GM19239 (cell line): ENCODE measurements around the gene SELENOI.
A peak's percentile ranks its signal among the peaks of the same experiment; 100 is the strongest.
"Not testable (repeated sequence)": the region's sequence is repeated elsewhere in the genome, so short reads cannot be mapped to it uniquely, and the experiment has no call there.

Experiments
- DNase-seq: peaks from one replicate; pipeline ENCODE4 v3.0.0; 2011; ENCODE audit warnings: low spot score; ENCODE audit not compliant: insufficient read length
- FAIRE-seq: peaks from 2 replicates; lab custom pipeline; 2011; peaks lifted over from hg19 to GRCh38; lab: Jason Lieb, UNC

The SELENOI gene, protein sequence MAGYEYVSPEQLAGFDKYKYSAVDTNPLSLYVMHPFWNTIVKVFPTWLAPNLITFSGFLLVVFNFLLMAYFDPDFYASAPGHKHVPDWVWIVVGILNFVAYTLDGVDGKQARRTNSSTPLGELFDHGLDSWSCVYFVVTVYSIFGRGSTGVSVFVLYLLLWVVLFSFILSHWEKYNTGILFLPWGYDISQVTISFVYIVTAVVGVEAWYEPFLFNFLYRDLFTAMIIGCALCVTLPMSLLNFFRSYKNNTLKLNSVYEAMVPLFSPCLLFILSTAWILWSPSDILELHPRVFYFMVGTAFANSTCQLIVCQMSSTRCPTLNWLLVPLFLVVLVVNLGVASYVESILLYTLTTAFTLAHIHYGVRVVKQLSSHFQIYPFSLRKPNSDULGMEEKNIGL

DNA sequence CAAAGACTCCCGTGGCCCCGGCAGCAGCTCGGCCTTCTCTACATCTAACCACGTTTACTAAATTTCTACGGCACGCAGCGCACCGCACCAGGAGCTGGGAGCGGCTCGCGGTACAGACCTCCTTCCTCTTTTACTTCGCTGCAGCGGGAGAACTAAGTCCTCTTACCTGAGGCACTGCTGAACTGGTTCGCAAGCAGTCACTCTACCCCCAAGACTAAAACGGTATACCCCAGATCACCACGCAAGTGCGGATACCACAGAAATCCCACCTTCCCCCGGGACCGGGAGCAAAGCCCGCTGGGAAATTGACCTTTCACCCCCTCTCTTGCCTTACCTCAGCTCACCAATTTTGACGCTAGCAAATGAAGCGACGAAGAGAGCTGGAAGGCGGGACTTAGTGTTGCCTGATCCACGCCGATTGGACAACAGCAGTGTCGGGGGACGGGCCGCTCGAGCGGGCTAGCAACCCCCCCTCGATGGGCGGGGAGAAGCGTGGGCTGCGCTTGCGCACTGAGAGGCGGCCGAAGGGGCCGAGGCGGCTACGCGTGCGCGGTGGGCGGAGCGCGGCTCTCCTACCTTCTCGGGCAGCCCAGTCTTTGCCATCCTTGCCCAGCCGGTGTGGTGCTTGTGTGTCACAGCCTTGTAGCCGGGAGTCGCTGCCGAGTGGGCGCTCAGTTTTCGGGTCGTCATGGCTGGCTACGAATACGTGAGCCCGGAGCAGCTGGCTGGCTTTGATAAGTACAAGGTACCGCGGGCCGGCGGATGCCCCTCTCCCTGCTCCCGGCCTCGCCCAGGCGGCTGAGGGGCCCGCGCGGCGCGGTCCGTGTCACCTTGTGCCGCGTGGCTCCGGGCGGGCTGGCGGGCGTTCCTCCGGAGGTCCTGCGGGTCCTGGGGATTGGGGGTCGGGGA is at the start of gene SELENOI:
SELENOI (plus strand) TSS at position 599 of the 909 bp plus-strand sequence; CDS start at position 689, 90 bp downstream.
- FAIRE-seq (peak; percentile 98), DNase-seq (peak; percentile 72)

DNA sequence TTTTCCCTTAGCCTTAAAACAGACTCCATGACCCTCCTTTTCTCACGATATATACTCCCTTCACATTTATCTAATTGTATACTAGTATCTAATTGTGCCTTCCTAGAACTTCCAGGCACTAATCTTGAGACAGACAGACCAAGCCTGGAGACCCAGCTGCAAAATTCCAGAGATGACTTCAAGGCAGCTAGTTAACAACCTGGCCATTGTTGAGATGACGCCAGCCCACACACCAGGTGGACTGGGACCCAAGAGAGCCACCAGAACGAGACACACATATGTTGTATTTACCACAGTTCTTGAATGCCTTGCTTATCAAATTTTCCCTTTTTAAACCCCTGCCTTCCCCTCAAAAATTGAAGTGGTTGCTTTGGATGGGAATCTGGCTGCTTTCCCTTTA is 48.9 kb upstream of the SELENOI start:
- DNase-seq = no peak
- FAIRE-seq = no peak

DNA sequence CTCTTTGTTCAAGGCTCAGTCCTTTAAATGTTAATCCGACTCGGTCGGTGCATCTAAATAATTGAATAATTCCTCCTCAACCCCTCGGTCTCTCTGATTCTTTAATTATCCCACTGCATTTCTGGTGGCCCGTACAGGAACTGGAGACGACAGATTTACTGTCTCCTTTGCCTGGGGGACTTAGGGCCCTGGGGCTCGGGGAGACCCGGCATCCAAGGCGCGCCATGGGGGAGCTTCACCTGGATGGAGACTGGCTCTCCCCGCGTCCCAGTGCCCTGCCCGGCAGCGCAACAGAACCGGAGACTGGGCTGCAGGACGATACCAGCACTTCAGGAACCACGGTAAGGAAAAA is 47.7 kb upstream of the SELENOI start:
- DNase-seq = no peak
- FAIRE-seq = no peak

DNA sequence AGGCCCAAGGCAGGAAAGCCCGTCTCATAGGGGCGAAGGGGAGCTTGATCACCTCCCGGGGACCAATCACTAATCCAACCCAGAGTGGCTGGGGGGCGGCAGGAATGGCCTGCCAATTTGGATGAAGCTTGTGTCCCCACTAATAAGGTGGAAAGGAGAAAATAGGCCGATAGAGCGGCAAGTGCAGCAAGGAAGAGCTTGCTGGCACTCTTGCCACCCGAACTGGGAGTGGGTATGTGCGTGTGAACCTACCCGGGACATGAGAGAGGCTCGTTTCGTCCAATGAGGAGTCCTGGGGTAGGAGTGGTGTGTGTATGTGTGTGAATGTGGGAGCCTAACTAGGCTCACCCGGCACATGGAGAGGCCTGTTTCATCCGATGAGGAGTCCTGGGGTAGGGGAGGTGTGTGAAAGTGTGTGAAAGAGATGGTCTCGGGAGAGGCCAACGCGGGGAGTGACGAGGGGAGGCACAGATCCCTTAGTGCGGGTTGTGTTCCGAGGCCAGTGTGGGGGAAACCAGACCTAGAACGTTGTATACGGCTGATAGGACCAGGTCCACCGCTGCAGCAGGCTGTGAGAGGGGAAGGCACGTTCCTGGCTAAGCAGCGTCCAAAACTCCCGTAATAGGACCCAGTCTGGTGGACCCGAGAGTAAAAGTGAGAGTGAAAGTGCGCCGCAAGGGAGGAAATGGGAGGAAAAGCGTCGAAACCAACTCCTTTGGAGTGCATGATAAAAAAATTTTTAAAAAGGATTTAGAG is 47.1 kb upstream of the SELENOI start:
- peak; percentile 51 for FAIRE-seq
- no peak for DNase-seq

DNA sequence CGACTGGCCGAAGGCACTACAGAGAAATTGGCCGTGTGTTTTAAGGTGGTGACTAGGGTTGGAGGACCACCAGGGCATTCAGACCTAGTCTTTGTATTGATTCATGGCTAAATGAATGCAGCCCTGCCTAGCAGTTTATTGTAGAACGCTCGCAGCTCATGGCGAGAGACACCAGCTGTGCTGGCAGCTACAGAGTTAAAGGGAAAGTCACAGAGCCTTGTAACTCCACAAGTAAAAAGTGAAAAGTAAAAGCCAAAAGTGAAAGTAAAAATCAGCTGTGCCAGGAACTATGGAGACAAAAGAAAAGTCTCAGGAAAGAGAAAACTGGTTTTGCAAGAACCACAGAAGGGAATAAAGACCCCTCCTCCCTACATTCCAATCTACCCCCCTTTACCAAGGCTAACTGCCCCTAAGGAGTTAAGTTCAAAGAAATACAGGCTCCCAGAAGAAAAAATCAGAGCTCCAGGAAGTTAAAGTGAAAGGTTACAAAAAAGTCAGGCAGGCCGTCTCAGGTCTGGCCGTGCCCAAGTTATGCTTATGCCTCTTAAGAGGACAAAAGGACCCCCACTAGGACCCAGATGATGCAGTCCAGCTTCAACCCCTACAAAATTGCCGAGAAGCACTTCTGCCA is 46.4 kb upstream of the SELENOI start:
- FAIRE-seq = peak; percentile 75
- DNase-seq = no peak

DNA sequence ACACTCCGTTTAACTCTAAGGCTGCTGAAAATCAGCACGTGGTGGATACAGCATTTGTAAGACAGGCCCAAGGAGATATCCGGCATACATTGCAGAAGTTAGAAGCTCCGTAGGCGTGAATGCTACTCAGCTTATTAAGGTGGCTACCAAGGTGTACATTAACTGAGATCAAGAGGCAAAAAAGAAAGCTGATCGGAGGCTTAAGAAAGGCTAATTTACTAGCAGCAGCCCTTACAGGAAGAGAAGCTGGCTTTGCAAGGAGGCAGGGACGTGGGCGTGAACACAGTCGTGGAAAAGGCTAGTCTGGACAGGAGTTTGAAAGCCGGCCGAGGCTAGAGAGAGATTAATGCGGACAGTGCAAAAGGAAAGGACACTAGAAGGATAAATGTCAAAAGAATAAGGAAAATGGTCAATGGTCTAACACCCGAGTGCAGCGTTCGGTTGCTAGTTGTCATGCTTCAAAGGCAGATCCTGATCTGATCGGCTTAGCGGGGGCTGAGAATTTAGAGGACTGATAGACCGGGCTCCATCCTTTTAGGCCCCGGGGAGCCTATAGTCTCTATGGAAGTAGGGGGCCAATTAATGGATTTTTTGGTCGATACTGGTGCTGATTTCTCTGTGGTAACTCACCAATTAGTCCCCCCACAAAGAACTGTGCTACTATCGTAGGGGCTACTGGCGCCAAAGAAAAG is 45.6 kb upstream of the SELENOI start:
- no peak for DNase-seq
- FAIRE-seq = peak; percentile 31

DNA sequence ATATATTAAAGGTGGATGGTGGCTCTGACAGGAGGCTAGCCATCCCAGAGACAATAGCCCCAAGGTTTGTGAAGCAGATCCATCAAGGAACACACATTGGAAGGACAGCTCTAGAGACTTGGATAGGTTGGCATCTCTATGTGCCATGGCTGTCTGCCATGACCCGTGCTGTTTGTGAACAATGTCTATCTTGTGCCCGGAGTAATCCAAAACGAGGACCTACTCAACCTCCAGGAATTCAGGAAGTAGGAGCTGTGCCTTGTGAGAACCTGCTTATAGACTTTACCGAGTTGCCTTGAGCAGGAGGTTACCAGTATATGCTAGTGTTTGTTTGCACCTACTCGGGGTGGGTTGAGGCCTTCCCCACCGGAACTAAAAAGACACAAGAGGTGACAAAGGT is 43.1 kb upstream of the SELENOI start:
- FAIRE-seq = no peak
- DNase-seq = no peak

DNA sequence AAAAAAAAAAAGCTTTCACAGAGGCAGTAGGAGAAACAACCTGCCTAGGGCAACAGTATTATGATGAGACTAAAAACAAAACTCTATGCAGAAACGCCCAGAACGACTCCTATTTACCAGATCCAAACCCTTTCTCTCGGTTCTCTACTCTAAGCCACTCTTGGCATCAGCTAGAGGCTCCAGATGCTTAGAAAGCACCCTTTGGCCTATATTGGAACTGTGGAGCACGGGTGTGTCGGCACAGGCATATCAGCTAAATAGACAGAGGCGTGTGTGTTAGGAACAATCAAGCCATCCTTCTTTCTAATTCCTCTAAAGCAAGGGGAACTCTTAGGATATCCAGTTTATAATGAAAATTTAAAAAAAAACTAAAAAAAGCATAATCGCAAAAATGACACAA is 40.8 kb upstream of the SELENOI start:
- not testable (repeated sequence) for DNase-seq, FAIRE-seq

DNA sequence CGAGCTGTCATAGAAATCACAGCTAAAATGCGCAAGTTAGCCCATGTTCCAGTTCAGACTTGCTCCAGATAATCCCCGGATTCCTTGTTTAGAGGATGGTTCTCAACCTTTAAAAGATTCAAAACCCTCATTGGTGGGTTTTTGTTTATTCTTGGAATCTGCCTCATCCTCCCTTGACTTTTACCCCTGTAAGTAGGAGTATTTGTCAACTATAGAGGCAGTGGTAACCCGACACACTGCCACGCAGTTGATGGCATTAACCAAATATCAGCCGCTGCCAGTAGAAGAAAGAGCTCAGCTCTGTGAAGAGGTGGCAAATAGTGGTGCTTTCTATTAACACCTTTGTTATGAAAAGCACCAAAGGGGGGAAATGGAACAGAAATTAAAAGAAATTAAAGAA is 40.4 kb upstream of the SELENOI start:
- FAIRE-seq (no peak), DNase-seq (no peak)

DNA sequence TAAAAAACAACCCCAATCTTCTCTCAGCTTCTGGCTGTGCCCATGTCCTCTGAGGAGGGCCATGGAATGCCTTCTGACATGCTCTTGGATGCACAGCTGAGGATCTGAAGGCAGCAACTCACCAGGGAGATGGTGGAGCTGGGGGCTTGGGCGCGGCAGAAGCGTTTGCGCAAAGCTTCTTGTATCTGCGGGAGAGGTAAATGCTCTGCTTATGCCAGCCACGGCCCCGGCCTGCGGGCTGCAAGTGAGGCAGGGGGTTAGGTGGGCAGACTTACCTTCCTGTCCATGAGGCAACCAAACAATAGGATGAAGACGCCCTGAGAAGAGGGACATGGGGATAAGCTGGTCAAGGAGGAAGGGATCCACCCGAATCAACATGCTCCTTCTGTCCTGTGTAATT is 36.0 kb upstream of the SELENOI start:
- DNase-seq = no peak
- FAIRE-seq = no peak

DNA sequence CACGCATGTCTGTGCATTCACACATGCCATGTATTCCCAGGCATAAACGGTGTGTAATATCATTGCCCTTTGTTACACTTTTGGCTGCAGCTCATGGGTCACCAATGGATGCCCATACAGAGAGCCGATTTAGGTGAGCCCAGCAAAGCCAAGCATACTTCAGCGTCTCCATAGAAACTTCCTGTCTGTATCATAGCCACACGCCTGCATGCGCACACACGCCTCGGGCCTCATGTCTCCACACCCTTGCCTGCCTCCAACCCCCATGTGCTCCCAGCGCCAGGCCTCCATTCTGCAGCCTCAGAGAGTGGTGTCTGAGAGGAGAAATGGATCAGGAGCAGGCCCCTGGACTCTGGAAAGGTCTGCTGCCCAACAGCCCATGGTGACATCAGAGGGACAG is 33.5 kb upstream of the SELENOI start:
- FAIRE-seq = no peak
- DNase-seq = no peak

DNA sequence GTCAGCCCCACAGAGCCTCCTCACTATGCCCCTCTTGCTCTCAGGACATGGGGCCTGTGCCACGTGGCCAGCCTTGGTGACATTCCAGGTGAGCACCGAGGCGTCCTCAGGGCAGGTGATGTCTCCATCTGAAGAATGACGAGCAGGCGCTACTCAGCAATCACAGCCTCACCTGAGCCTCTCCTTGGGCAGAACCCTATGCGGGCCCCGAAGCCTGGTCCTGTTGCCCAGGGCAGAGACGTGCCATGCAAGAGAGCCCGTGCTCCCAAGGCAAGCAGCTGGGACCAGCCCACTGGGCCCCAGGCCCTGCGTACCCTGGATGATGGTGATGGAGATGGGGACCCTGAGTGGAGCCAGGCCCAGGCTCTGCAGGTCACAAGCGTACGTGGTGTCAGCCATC is 32.5 kb upstream of the SELENOI start:
- no peak for FAIRE-seq
- no peak for DNase-seq

DNA sequence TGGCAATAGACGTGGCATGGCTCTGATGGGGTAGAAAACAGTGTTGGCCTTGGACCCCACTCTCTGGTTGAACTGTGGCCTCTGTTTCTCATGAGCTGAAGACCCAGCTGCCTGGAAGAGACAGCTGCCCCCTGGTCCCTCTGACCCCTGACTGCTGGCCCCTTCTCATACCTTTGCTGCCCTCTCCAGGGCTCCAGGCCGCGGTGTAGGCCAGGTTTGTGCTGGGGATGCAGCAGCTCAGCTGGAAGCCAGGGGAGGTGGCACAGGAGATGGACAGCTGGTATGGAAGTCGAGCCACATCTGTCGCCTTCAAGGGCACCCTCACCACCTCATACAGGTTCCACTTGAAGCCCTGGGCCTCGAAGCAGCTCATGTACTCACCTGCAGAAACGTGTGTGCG is 31.7 kb upstream of the SELENOI start:
- no peak for FAIRE-seq
- DNase-seq = no peak

DNA sequence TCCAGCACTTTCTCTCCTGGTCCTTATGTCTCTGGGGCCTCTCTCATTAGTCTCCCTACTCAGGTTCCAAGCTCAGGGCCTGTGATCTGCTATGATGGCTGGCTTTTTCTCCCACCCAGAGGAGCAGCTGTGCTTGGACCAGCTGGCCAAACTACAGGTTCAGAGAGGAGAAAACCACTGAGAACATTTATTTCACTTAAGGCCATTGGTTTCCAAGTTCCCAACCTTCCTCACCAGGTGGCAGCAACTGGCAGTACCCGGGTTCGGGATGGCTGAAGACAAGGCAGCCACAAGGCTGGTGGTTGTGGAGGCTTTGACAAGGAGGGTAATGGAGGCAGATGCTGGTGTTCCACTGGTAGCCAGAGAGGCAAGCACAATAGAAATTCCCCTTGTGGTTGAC is 29.9 kb upstream of the SELENOI start:
- DNase-seq (no peak), FAIRE-seq (no peak)

DNA sequence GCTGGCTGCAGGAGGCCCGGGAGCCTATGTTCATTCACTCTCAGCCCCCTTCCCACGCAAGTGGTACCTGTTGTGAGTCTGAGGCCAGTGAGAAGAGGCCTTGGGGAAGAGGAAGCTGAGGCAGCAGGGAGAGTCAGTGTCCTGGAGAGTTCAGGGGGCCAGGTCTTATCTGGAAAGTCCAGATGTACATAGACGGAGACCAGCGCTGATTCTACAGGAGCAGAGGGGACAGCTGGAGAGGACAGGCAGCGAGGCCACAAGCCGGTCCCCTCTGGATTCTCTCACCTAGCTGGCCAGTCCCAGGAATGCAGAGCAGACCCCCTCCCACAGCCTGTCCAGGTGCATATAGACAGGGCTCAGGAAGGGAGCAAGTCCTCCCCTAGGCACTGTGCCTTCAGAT is 29.1 kb upstream of the SELENOI start:
- DNase-seq = no peak
- no peak for FAIRE-seq

DNA sequence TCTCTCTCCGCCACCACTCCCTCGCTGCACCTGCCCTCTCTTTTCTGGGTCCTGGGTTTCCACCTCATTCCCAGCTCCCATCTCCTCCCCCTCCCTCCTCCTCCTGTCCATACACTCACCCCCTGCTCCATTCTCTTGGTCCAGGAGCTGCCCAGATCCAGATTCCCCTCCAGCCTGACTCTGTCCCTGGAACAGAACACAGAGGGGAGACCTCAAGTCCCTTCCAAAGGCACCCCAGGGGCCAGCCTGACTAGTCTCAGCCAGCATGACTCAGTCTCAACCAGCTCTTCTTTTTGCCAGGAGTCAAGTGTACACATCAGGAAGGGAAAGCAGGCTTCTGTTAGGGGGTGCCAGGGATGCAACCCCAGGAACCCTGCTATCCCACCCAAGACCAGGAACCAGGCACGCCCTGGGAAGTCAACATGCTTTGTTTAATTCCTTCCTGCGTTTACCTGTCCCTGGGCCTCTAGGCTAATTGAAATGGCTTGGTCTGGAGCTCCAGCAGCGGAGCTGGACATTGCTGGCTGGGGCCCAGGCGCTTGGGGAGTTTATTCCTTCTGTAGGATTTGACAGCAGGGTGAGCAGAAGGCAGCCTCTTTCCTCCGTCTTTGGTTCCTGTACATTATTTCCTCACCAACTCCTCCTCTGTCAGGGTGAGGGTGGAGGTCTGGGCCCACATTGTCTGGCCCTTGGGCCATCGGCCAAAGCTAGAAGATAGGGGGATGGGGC is 28.4 kb upstream of the SELENOI start:
- DNase-seq (no peak), FAIRE-seq (no peak)

DNA sequence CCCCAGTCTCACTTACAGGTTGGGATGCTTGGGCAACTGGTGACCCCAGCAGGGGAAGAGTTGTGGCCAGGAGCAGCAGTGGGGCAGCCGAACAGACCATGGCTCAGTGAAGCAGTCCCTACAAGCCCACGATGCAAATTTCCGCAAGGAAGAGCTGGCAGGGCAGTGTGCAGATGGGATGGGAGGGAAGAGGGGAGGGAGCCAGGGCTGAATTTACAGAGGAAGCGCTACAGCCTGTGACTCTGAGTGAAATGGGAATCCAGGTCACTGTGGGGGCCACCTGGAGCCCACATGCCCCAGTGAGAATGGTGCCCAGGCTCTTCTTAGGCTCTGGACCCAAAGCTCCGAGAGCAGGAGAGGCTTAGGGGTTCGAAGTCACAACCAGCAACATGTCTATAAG is 27.0 kb upstream of the SELENOI start:
- FAIRE-seq (no peak), DNase-seq (no peak)

DNA sequence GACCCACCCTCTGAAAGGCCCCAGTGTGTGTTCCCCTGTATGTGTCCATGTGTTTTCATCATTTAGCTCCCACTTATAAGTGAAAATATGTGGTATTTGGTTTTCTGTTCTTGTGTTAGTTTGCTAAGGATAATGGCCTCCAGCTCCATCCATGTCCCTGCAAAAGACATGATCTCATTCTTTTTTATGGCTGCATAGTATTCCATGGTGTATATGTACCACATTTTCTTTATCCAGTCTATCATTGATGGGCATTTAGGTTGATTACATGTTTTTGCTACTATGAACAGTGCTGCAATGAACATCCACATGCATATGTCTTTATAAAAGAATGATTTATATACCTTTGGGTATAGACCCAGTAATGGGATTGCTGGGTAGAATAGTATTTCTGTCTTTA is 21.5 kb upstream of the SELENOI start:
- not testable (repeated sequence) for FAIRE-seq, DNase-seq

DNA sequence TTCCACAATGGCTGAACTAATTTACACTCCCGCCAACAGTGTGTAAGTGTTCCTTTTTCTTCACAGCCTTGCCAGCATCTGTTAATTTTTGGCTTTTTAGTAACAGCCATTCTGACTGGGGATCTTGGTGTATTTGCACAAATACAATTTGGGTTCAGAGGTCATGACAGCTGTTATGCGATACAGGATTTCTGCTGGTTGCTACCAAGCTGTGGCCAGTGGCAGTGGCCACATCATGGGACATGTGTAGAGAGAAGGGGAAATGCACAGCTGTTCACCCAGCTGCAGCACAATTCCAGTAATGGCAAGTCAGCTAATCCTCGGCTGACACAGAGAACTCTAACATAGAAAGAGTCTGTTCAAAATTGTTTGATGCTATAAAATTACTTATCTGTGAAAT is 21.0 kb upstream of the SELENOI start:
- DNase-seq (no peak), FAIRE-seq (no peak)
